Stimulated activated CD4-positive, alpha-beta T cell treated with anti-CD3 and anti-CD28 coated beads, Interleukin-1b, Interleukin-23, amount 100 ng/mL, for 48 hours (primary cell): ENCODE results near the gene NOS1AP.
"Not testable (repeated sequence)": the region's sequence is repeated elsewhere in the genome, so short reads cannot be mapped to it uniquely, and the experiment has no call there.

ENCODE experiments used
- DNase-seq: peaks from one replicate; pipeline ENCODE4 v3.0.0-alpha.2; 2020

The NOS1AP gene

DNA sequence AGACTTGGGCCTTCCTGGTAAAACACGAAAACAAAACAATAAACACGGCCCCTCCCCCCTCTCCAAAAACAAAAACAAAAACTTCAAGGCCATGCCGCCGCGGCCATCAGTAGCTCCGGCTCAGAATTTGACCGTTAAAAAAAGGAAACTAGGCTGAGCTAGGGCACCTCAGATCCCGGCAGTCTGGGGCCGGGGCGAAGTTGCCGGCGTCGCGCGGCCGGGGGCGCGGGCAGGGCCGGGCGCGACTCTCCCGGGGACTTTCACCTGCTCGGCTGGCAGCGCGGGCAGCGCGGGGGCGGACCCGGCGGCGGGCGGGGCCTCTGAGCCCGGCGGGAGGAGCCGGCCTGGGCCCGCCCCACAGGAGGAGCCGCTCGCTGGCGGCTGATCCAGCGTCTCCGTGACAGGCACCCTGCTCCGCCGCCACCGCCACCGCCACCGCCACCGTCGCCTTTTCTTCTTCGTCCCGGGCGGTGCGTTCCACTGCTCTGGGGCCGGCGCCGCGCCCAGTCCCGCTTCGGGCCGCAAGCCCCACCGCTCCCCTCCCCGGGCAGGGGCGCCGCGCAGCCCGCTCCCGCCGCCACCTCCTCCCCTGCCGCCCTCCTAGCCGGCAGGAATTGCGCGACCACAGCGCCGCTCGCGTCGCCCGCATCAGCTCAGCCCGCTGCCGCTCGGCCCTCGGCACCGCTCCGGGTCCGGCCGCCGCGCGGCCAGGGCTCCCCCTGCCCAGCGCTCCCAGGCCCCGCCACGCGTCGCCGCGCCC, at the start of gene NOS1AP:
Gene NOS1AP, plus strand, starts transcription at position 358 of the 760 bp plus-strand sequence. CDS start 487 bp downstream, outside the sequence.
- peak; percentile 77 for DNase-seq

DNA sequence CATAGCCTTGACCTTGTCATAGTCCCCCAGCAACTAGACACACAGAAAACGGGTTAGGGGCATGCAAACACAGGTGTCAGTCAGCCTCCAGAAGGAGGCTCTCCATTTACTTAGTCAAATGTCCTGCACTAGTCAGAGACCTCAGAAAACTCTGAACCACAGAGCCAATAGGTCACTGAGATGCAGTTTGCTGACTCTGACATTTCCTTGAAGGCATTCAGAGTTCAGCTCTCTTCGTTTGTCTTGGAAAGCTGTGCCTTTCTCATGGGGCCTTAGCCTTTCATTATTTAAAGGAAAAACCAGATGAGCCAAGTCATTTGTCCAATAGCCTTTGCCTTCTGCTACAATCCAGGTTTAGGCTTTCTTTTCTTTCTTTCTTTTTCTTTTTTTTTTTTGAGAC, 49.3 kb upstream of the NOS1AP start:
- no peak for DNase-seq

DNA sequence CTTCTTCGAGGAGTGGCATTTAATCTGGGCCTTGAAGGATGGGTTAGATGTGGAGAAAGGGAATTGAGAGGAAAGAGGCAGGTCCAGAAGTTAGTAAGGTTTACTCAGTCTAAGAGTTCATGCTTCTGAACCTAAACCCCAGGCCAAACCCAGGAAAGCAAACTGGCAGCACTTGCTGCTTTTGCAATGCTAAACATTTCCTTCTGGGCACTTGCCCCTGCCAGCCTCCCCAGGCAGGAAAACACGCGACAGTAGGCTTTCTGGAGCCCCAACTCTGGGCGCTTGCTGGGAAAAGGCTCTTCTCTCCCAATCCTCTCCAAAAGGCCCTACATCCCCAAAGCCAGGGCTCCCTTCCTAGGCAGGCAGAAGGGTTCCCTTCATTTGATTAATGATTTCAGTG, 48.4 kb upstream of the NOS1AP start:
- no peak for DNase-seq

DNA sequence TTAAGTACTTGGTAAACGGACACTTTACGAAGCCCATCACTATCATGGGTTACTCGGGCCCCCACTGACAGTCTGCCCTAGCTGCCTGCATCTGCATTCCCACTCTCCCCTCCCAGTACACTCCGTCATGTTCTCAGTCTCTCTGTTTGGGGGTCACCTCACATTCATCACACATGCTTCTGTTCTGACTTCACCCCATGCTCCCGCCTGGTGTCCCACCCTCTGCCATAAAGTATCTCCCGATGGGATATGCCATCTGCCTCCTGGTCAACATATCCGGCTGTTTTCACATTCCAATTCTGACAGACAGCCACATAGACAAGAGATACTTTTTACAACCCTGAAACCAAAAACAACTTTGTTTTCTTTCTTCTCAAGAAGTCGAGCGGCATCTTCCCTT, 46.9 kb upstream of the NOS1AP start:
- no peak for DNase-seq

DNA sequence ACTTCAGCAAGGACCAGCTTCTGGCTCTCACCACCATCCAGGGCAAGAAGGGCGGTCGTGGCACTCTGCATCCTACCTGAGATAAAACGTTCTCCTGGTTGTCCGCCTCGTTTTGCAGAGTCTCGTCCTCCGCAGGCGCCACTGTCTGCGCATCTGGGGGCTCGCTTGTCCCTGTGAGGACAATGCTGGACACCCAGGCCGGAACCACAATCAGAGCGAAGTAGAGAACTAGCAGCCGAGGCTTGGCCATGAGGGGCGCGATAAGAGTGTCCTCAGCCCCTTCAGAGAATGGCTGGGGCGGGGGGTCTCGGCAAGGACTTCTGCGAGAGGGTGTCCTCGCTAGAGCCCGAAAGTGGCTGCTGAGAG, 46.3 kb upstream of the NOS1AP start:
- DNase-seq: no peak

DNA sequence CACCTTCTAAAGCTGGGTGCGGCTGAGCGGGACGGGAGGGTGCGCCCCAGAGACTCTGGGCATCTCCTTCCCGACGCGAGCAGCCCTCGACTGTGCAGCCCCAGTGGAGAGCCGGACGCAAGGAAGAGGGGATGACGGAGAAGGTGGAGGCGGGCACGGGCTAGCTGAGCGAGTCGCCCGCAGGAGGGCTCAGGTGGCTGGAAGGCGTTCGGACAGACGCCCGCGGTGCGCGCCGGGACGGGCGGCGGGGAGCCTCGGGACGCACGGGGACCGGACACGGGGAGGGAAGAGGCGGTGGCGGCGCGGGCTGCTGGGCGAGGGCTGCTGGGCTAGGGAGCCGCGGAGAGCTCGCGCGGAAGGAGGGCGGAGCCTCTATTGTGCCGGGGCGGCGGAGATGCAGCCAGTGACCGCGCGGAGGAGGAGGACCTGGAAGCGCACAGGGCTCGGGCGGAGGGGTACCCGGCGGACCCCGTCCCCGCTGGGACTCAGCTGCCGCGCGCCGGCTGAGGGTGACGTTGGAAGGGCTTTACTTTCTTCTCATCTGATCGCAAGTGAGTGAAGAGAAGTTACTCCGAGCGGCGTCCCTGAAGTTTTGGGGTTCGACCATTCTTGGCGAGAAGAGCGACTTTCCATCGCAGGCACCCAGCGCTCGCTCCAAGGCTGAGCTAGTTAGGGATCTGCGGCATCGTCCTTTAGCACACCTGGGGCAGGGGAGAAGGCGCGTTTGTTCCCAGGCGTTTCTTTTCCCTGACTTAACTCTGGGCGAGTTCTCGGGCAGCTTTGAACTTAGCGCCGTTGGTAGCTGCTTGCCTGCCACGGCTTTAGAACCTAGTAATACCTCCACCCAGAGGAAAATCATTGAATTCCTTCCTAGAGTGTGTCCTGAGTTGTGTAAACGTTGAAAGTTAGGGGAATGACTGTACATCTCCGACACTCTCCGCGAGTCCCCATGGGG, 45.7 kb upstream of the NOS1AP start, which contains the start of gene OLFML2B:
Gene OLFML2B, minus strand, starts transcription at position 323 of the 955 bp plus-strand sequence. CDS start 439 bp downstream, outside the sequence.
- peak; percentile 40 for DNase-seq

DNA sequence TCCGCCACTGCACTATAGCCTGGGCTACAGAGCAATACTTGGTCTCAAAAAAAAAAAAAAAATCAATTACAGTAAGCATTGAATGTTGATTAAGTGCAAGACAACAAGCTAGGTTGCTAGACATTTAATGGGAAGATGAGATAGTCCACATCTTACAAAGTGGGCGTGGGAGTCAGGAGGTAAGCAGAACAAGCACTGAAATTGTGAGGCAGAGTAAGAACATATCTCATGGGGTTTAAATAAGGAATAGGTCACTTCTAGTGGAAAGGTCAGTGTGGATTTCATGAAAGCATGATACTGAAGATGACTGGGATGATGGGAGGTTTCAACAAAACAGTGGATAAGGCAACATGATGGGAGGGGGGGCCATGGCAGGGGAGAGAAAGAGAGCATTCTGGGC, 44.0 kb upstream of the NOS1AP start:
- no peak for DNase-seq

DNA sequence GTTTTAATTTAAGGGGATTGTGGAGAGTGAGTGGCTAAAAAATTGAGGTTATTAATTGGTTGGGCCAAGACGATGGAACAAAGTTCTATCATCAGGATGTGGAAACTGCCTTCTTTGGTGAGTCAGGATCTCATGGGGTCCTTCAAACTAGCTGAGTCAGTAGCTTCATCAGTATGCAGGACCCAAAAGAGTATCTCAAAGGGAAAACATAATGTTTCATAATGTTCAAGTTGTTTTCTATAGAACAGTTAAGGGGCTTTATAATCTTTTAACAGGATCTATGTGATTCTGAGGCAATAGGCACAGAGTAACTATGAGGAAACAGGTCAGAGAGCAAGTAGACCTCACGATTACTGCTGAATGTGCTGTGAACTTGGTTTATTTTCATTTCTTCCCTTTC, 42.6 kb upstream of the NOS1AP start:
- no peak for DNase-seq

DNA sequence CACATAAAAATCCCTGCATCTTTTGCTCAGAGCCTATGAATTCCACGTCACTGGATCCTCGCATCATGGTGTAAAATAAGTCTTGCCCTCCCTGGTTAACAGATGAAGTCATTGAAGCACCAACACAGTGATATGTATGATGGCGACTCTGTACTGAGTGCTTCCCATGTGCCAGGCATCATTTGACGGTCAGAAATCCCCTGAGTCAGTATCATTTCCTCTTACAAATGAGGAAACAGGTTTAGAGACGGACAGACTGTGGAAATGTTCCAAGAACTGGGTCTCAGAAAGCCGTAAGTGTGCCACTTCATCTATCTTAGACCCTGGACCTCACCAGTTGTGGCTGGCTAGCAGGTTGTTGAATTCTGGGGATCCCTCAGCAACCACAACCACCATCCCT, 40.8 kb upstream of the NOS1AP start:
- DNase-seq: no peak

DNA sequence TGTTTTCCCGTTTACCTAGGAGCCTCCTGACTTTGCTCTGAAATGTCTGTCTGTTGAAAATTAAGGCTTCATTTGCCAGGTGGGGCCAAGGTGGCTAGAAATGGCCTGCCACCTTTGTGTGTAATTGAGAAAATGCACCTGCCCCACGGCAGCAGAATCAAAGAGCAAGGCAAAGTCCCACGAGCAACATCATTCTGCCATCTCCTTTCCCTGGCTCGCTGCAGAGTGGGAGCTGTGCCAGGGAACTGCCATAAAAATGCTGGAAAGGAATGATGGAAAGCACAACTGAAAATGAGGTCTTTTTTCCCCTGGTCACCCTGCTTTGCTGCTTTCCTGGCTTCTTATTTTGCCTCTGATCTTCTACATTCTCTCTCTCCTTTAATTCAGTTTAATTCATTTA, 40.3 kb upstream of the NOS1AP start:
- DNase-seq: no peak

DNA sequence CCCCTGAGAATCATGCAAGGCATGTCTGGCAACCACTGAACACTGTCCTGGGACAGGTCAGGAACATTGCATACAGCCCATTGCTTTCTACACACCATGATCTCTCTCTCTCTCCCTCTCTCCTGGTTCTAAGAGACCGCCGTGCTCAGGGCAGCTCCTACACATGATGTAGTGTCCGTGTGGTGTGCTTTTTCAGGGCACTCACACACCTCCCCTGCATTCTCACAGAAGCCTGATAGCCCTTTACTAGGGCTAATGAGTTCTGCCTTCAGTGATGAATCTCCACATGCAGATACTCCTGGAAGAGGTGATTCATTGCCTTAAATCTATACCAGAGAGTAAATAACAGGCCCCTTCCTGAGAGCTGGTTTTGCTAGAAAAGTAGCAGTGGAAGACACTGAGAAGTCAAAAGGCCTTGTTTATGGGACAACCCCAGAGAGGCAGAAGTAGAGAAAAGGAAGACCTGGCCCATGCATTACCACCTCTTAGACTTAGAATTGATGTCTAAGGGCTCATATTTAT, 38.7 kb upstream of the NOS1AP start:
- no peak for DNase-seq

DNA sequence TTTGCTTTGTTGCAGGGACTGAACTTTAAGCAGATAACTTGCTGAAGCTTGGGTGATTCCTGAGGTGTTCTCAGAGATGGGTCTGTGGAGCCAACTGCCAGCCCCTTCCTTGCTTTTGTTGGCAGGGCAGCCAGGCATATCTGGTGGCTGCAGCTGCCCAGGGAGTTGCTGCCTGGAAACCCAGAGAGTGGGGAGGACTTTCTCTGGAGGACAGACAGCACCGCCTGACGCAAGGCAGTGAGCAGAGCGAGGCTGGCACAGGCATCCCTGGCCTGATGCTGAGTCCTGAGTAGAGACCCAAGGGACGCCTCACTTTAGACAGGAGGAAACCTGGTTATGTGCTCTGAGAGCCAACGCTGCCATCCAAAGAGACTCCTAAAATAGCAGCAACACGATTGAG, 36.1 kb upstream of the NOS1AP start:
- no peak for DNase-seq

DNA sequence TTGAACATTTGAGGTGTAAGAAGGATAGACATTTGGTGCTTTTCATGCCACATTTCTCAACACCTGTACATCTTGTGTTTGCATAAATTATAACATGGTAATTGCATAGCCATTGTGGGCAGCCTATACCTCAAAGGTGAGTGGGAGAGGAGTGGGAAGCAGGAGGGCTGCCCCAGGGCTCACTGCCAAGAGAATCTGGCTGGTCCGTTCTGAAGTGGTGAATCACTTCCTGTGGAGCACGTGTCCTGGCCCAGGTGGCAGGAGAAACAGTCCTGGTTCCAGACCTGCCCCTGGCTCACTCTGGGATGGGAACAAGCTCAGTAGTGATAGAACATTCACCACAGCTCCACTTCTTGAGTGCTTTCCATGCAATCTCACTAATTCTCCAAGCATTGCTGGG, 34.2 kb upstream of the NOS1AP start:
- DNase-seq: peak; percentile 9

DNA sequence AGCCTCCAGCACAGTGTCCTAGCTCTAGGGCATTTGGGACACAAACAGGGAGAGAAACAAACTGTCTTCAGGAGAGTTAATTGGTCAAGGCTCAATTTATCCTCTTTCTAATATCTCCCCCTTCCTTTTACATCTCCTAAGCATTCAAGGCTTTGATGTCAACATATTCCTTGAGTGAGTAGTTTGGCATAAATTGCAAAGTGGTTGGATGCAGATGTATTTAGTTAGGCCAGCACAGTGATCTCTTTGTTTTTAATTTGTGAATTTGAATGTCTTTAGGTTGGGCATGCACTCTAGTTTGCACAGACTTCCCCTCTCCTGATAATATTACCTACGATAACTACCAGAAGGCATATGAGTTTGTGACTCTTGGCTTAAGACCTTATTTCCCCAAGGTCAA, 33.3 kb upstream of the NOS1AP start:
- DNase-seq: no peak

DNA sequence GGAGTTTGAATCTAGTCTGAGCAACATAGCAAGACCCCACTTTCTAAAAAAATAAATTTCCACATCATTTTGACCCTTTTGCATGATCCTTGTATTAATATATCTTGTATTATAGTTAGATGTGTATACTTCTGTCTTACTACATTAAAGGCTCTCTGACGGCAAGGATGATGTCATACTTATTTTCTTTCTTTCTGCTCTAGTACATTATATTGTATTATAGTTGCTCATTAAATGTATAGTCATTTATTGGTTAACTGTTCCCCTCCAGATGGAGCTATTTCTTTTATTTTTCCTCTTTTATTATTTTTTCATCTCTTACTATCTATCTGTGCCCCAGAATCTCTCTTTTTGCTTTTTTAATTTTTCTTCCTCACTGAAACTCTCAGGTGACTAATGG, 30.9 kb upstream of the NOS1AP start:
- no peak for DNase-seq

DNA sequence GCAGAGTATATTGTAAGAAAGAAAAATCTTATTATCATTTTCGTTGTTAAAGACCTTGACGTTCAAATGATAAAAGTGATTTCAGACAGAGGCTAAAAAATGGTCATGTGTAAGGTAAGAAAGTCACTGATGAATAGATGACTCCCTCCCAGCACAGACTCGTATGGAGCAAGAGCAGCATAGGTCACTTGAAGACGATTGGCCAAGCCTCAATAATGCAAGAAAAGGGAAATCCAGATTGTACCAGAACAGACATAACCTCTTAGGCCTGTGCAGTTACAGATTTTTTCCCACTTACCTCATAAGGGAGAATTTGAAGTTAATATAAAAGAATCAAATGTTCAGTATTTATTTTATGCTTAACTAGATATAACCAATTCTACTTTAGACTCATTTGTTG, 29.5 kb upstream of the NOS1AP start:
- no peak for DNase-seq

DNA sequence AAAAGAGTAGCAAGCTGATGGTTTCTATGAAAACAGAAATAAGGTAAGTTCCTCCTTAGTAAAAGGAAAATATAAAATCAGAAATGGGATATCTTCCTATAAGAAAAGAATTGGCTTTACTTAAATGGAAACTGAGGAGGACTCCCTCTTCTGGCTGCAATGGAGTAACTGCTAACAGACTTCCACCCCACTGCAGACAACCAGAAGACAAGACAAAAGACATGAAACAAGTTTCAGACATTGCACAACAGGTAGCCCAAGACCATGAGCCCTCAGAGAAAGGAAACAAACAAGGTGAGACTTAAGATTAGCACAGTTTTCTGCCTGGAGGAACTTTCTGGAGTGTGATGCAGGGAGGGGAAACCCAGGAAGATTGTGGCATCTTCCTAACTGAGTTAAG, 28.8 kb upstream of the NOS1AP start:
- no peak for DNase-seq

DNA sequence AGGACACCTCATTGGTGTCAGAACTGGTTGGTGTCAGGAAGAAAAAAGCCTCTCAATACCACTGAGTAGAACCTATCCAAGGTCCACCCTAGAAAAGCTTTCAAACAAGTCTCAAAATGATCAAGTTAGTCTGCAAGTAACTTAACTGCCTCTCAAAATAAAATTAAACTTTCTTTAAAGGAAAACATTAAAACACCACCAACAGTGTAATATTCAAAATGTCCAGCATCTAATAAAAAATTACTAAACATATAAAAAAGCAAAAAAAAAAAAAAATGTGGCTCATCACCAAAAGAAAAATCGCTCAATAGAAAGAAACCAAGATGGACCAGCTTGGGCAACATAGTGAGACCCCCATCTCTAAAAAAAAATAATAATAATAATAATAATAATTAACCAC, 27.1 kb upstream of the NOS1AP start:
- DNase-seq: no peak

DNA sequence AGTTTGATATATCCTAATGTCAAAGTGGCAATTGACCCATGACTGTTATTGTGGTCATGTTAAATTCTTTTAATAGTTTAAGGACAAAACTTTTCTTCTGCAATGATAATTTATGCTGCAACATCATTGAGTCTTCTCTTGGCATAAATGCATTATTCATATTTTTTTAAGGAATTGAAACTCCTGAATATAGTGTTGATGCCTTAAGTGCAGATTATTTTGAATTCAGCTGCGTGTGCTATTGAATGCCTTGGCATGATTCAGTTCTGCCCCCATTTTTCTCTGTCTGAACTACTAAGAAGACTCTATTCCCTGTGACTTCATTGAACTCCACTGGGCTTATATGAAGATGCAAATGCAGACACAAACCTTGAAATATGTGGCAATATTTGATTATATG, 22.6 kb upstream of the NOS1AP start:
- DNase-seq: no peak

DNA sequence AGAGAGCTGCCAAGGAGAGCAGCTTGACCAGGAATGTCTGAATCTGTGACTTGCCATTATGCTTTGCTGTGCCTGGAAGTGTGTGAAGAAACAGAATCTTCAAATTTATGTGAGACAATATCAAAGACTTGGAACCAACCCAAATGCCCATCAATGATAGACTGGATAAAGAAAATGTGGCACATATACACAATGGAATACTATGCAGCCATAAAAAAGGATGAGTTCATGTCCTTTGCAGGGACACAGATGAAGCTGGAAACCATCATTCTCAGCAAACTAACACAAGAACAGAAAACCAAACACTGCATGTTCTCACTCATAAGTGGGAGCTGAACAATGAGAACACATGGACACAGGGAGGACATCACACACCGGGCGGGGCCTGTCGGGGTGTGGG, 15.5 kb upstream of the NOS1AP start:
- DNase-seq: not testable (repeated sequence)

DNA sequence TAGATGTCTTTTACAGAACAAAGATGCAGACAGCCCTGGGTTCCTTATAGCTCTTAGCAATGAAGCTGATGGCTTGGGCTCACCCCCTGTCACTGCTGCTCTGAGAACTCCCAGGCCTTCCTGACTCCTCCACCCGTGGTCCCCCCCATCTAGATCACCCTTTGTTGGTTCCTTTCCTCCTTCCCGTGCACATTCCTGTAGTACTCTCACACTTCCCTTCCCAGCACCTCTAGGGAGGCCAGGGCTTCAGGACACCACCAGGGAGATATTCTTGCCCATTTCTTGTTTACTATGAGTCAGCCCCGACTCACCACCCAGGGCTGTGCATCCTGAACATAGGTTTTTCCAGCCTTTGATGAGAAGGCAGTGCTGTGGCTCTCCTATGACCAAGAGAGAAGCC, 14.4 kb upstream of the NOS1AP start:
- DNase-seq: no peak

DNA sequence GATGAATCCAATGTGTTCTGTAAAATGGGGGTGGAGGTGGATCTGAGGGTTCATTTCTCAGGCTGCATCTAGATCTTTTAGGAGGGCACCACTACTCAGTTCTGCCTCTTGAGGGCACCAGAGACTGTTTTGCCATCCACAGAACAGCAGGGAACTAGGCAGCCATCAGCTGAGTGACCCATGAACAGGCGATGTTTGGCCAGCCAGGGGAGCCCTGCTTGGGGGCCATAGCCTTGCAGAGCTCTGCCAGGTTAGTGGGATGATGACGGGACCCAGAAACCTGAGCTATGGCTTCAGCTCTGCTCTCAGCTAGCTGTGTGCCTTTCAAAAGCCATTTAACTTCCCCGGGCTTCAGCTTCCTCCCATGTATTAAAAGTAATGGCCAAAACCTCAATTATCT, 13.4 kb upstream of the NOS1AP start:
- DNase-seq: peak; percentile 30

DNA sequence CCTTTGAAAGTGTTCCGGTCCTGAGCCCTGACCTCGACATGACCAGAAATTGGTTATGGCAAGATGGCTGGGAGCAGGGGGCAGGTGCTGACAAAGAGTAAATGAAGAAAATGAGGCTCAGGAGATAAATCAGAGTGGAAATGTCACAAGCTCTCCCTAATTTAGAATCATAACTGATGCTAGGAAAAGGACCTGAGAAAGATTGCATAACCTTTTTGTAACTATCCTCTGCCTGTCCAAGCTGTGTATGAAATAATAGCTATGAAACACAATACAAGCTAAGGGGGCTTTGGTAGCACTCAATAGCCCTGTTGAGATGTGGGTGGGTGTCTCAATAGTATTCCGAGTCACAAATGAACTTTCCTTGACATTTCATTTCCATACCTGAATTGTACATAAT, 12.9 kb upstream of the NOS1AP start:
- no peak for DNase-seq

DNA sequence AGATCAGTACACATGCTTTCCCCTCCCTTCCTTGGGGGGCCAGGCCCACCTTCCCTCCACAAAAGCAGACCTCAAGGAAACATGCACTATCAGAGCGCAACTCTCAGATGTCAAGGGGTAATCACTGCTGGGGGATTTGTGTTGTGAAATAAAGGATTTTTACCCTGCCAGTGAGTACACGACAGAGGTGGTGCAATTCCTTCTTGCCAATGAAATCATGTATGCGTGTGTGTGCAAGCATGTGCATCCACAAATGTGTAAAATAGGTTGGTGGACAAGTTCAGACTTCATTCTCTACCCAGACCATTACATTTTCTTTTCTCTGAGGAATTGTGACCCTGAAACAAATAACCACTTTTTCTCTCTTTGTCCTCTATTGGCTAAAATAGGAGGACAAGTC, 9.8 kb upstream of the NOS1AP start:
- no peak for DNase-seq
